ENCODE results near the gene TRPC1.

DNA sequence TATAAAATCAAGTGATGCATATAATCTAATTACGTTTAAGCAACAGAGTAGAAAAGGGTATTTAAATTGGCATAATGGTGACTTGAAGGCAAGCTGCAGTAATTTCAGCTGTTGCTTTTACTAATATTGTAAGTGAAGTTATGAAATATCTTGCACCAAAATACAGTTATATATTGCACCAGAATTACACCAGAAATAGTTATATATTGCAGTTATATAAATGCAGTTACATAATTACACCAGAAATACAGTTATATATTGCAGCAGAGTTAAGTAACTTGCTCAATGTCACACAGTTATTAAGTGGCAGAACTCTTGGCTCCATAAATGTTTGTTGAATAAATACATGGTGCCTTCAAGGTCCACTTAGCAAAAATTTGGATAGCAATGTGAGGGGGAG lies 113.7 kb downstream of the TRPC1 start:
- TF ChIP-seq, protein P1, sequence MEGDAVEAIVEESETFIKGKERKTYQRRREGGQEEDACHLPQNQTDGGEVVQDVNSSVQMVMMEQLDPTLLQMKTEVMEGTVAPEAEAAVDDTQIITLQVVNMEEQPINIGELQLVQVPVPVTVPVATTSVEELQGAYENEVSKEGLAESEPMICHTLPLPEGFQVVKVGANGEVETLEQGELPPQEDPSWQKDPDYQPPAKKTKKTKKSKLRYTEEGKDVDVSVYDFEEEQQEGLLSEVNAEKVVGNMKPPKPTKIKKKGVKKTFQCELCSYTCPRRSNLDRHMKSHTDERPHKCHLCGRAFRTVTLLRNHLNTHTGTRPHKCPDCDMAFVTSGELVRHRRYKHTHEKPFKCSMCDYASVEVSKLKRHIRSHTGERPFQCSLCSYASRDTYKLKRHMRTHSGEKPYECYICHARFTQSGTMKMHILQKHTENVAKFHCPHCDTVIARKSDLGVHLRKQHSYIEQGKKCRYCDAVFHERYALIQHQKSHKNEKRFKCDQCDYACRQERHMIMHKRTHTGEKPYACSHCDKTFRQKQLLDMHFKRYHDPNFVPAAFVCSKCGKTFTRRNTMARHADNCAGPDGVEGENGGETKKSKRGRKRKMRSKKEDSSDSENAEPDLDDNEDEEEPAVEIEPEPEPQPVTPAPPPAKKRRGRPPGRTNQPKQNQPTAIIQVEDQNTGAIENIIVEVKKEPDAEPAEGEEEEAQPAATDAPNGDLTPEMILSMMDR (tag by site-specific recombination; IDR thresholded peaks at IDR 0.05) = no peak
- TF ChIP-seq ZNF132 (tag by site-specific recombination; IDR thresholded peaks at IDR 0.05; ENCODE audit: borderline replicate concordance) (no peak), YY1 (tag by site-specific recombination; IDR thresholded peaks at IDR 0.05) (no peak), MZF1 (tag by site-specific recombination; IDR thresholded peaks at IDR 0.05; ENCODE audit: borderline replicate concordance) (no peak), ZNF184 (tag by site-specific recombination; IDR thresholded peaks at IDR 0.05) (no peak), ZNF174 (tag by site-specific recombination; IDR thresholded peaks at IDR 0.05) (no peak)
